ENCODE measurements around the gene SOX6.

SOX6 gene

GRCh38 chr11:16279524-16279923, 76.8 kb downstream of the SOX6 start:
- FAIRE-seq (no peak), DNase-seq (ENCODE audit: insufficient read length, low spot score) (no peak)
- no peak for TF ChIP-seq CTCF (IDR thresholded peaks at IDR 0.05; ENCODE audit: insufficient read depth, missing control alignments)

GRCh38 chr11:16278979-16279378, 77.4 kb downstream of the SOX6 start:
- DNase-seq (ENCODE audit: insufficient read length, low spot score) (no peak), FAIRE-seq (no peak)
- TF ChIP-seq CTCF (IDR thresholded peaks at IDR 0.05; ENCODE audit: insufficient read depth, missing control alignments): no peak

- no peak for FAIRE-seq
- DNase-seq (ENCODE audit: insufficient read length, low spot score): no peak
- no peak for TF ChIP-seq CTCF (IDR thresholded peaks at IDR 0.05; ENCODE audit: insufficient read depth, missing control alignments)
These were observed 78.1 kb downstream of the SOX6 start for GRCh38 chr11:16278273-16278672.

- no peak for FAIRE-seq
- DNase-seq (ENCODE audit: insufficient read length, low spot score): no peak
- no peak for TF ChIP-seq CTCF (IDR thresholded peaks at IDR 0.05; ENCODE audit: insufficient read depth, missing control alignments)
These were observed 80.1 kb downstream of the SOX6 start for GRCh38 chr11:16276251-16276650.

- FAIRE-seq (no peak), DNase-seq (ENCODE audit: insufficient read length, low spot score) (no peak)
- no peak for TF ChIP-seq CTCF (IDR thresholded peaks at IDR 0.05; ENCODE audit: insufficient read depth, missing control alignments)
These were observed 85.1 kb downstream of the SOX6 start for GRCh38 chr11:16271258-16271657.

- no peak for TF ChIP-seq CTCF (IDR thresholded peaks at IDR 0.05; ENCODE audit: insufficient read depth, missing control alignments)
- FAIRE-seq (no peak), DNase-seq (ENCODE audit: insufficient read length, low spot score) (no peak)
These were observed 90.3 kb downstream of the SOX6 start for GRCh38 chr11:16266021-16266420.

- FAIRE-seq (no peak), DNase-seq (ENCODE audit: insufficient read length, low spot score) (no peak)
- TF ChIP-seq CTCF (IDR thresholded peaks at IDR 0.05; ENCODE audit: insufficient read depth, missing control alignments): no peak
These were observed 91.3 kb downstream of the SOX6 start for GRCh38 chr11:16265022-16265421.
